IPS-NIHi11 (cell line): ENCODE results near the gene ADAM19.
"Not testable (repeated sequence)": the region's sequence is repeated elsewhere in the genome, so short reads cannot be mapped to it uniquely, and the experiment has no call there.

ENCODE experiments used
- DNase-seq: peaks from one replicate; pipeline ENCODE4 v3.0.0; 2012; ENCODE audit warnings: mixed read lengths, low spot score

The ADAM19 gene

GRCh38 chr5:157463081-157463480 is 112.5 kb downstream of the ADAM19 start:
- no peak for DNase-seq

GRCh38 chr5:157460921-157461792 is 114.4 kb downstream of the ADAM19 start:
- no peak for DNase-seq

- DNase-seq, result peak; percentile 62
These were observed 115.6 kb downstream of the ADAM19 start, which contains the start of gene NIPAL4 for GRCh38 chr5:157459715-157460599. Gene NIPAL4, plus strand, starts transcription at chr5:157460213. Its CDS starts 108 bp downstream, at chr5:157460321.

GRCh38 chr5:157458835-157459234 is 116.7 kb downstream of the ADAM19 start:
- DNase-seq, result no peak

GRCh38 chr5:157457391-157457790 is 118.2 kb downstream of the ADAM19 start:
- no peak for DNase-seq

GRCh38 chr5:157456301-157456700 is 119.3 kb downstream of the ADAM19 start:
- DNase-seq, result no peak

GRCh38 chr5:157455057-157455456 is 120.5 kb downstream of the ADAM19 start:
- no peak for DNase-seq

GRCh38 chr5:157454273-157454672 is 121.3 kb downstream of the ADAM19 start:
- no peak for DNase-seq

- DNase-seq, result no peak
These were observed 123.8 kb downstream of the ADAM19 start for GRCh38 chr5:157451806-157452205.

GRCh38 chr5:157450024-157450423 is 125.6 kb downstream of the ADAM19 start:
- DNase-seq, result no peak

- DNase-seq, result no peak
These were observed 126.4 kb downstream of the ADAM19 start for GRCh38 chr5:157449011-157449723.

- peak; percentile 60 for DNase-seq
These were observed 128.4 kb downstream of the ADAM19 start for GRCh38 chr5:157447201-157447637.

- DNase-seq, result no peak
These were observed 129.1 kb downstream of the ADAM19 start for GRCh38 chr5:157446412-157446935.

- no peak for DNase-seq
These were observed 129.7 kb downstream of the ADAM19 start for GRCh38 chr5:157445745-157446411.

- no peak for DNase-seq
These were observed 131.4 kb downstream of the ADAM19 start for GRCh38 chr5:157444224-157444623.

- DNase-seq, result no peak
These were observed 132.5 kb downstream of the ADAM19 start for GRCh38 chr5:157443041-157443549.

GRCh38 chr5:157434096-157434495 is 141.5 kb downstream of the ADAM19 start:
- DNase-seq, result no peak

GRCh38 chr5:157431544-157432200 is 143.9 kb downstream of the ADAM19 start:
- DNase-seq, result no peak

GRCh38 chr5:157429920-157430319 is 145.7 kb downstream of the ADAM19 start:
- DNase-seq, result not testable (repeated sequence)
